Ovary (tissue), 9 donors: ENCODE results near the gene ASAP2. TPM values are rescaled to one million over a fixed set of nuclear protein-coding genes. Genes with fewer than 3 reads are reported as not detected.

Source experiments
- DNase-seq, 5 donors: peaks; one replicate each; pipeline ENCODE4 v3.0.0-alpha.2; 2019 to 2020
- H3K27ac ChIP-seq, 2 donors: fragments of 200-600 bp; one replicate each; pipeline versions ENCODE4 v1.5.1 to v1.8.0; 2019 to 2022
- H3K27me3 ChIP-seq: fragments of 200-600 bp; one replicate; pipeline ENCODE4 v1.8.0; 2022
- H3K36me3 ChIP-seq: fragments of 200-600 bp; sonication (generic); one replicate; pipeline ENCODE4 v1.5.1; 2019
- H3K4me1 ChIP-seq: one replicate; pipeline ENCODE4 v1.8.1; 2013; ENCODE audit warnings: mild to moderate bottlenecking, moderate library complexity; ENCODE audit not compliant: insufficient read depth
- H3K4me3 ChIP-seq: fragments of 200-600 bp; sonication (generic); one replicate; pipeline ENCODE4 v1.5.1; 2017
- H3K9me3 ChIP-seq, 2 donors: fragments of 200-600 bp in 1 of 2; sonication (generic) in 1 of 2; one replicate each; pipeline versions ENCODE4 v1.5.1 to v1.8.1; 2013 to 2019; ENCODE audit warnings: mild to moderate bottlenecking in 1 of 2, moderate library complexity in 1 of 2
- EP300 ChIP-seq: sonication (generic); formaldehyde crosslinking; IDR thresholded peaks from one replicate; pipeline ENCODE4 v1.6.1; 2017; ENCODE audit warnings: antibody characterized with exemption
- POLR2A ChIP-seq: fragments of 450-650 bp; IDR thresholded peaks from one replicate; pipeline ENCODE4 v1.6.1; 2017; ENCODE audit warnings: antibody characterized with exemption, mild to moderate bottlenecking, moderate library complexity
- WGBS, 3 donors: extraction: QIAGEN DNeasy Blood & Tissue Kit in 1 of 3; methylation state at CpG; one replicate each; pipeline versions ENCODE4 v1.1.5 to v1.1.7; 2013 to 2017; 5-methylcytosine and 5-hydroxymethylcytosine counted together
- intact Hi-C, 4 donors: fragments of 100-400 bp; cut with DNase I; formaldehyde crosslinking; loops; one replicate each; pipeline versions ENCODE4 v1.11.0 to v1.15.1; 2022 to 2023
- polyA plus RNA-seq, 2 donors: library from polyadenylated mRNA; stranded (reverse); fragments of 200-250 nt in 1 of 2; fragments of 350-450 nt in 1 of 2; fragmentation: Illumina TruSeq in 1 of 2; extraction: RNeasy Lipid Tissue Mini Kit (QIAGEN cat#74804) in 1 of 2; gene quantifications; one replicate each; pipeline ENCODE4 v1.2.3, GENCODE V29; 2013 to 2014
- total RNA-seq, 7 donors: library from RNA; depleted of rRNA in 2 of 7; stranded (reverse); fragments of >200 nt in 2 of 7; fragmentation: NEBNext Ultra II Directional in 3 of 7; extraction: Animal tissue kit (Norgen Biotek cat#: 25700) in 3 of 7; gene quantifications; one replicate each; pipeline versions ENCODE4 v1.1.0 to v1.2.4, GENCODE V29; 2016 to 2023
- TF ChIP-seq, protein P1 (sequence below), 3 donors: fragments of 450-650 bp in 2 of 3; fragments of 200-600 bp in 1 of 3; IDR thresholded peaks; one replicate each; pipeline versions ENCODE4 v1.5.1 to v1.8.0; 2016 to 2022; ENCODE audit warnings: antibody characterized with exemption in 3 of 3, mild to moderate bottlenecking in 1 of 3
- donor health status: DM: no; HTN: no; CAD: no; lungs with moderate emphysema.
- donor health status: DM: no; HTN: no; CAD: no.
- donor health status: Bipolar disorder and iron deficiency.
- donor health status: DM: yes; HTN: yes; CAD: no.
- donor health status: DM: no; HTN: no; CAD: no.
- donor health status: DM: yes; HTN: yes; CAD: no.

ASAP2 gene
- total and polyA plus RNA-seq, 9 donors, result 10.3 to 22.7 (median 15.5) TPM

DNA sequence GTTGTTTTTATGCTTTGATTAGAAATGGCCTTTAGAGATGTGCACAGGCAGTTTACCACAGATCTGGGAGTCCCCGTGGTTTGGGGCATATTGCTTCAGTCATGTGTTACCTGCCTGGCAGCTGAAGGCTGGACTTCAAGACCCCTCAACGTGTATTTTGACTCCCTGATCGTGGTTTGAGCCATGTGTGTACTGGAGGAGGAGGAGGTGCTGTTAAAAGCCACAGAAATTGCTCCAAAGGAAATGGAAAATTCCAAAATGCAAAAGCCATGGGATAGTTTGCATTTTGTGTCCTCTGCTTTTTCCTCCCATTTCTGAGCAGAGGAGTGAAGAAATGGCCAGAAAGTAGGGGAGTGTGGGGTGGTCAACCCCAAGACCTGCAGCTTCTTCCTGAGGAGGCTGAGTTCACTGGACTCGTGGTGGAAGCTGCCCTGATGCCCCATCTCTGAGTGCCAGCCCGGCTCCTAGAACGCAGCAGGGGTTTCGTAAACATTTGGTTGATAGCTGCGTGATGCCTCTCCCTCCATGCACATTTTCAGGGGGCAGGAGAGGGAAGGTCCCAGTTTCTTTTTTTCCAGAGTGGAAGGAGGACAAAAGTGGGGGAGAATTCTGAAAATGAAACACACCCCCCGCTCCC lies 171.0 kb downstream of the ASAP2 start:
- Histone ChIP-seq H3K4me3 (no peak overlapping the region), H3K4me1 (no peaks in the 10 kb centered on the region), H3K9me3 (no peaks in the 10 kb centered on the region), H3K27ac (no peak overlapping the region), H3K27me3 (no peaks in the 10 kb centered on the region), H3K36me3 (no peaks in the 10 kb centered on the region)
- TF ChIP-seq EP300 (no peak), POLR2A (no peak)
- TF ChIP-seq, protein P1, sequence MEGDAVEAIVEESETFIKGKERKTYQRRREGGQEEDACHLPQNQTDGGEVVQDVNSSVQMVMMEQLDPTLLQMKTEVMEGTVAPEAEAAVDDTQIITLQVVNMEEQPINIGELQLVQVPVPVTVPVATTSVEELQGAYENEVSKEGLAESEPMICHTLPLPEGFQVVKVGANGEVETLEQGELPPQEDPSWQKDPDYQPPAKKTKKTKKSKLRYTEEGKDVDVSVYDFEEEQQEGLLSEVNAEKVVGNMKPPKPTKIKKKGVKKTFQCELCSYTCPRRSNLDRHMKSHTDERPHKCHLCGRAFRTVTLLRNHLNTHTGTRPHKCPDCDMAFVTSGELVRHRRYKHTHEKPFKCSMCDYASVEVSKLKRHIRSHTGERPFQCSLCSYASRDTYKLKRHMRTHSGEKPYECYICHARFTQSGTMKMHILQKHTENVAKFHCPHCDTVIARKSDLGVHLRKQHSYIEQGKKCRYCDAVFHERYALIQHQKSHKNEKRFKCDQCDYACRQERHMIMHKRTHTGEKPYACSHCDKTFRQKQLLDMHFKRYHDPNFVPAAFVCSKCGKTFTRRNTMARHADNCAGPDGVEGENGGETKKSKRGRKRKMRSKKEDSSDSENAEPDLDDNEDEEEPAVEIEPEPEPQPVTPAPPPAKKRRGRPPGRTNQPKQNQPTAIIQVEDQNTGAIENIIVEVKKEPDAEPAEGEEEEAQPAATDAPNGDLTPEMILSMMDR (IDR thresholded peaks at IDR 0.05), result no peak
- intact Hi-C loops, result loop anchor here in 1 of 4 donors (10.0 kb wide), 1 partner anchor 233 kb away; no protein-coding TSS in a partner anchor
- no peak for DNase-seq
- 56 to 61% (median 60%) methylated on average over 9 of the region's 9 CpGs for WGBS, 3 donors

DNA sequence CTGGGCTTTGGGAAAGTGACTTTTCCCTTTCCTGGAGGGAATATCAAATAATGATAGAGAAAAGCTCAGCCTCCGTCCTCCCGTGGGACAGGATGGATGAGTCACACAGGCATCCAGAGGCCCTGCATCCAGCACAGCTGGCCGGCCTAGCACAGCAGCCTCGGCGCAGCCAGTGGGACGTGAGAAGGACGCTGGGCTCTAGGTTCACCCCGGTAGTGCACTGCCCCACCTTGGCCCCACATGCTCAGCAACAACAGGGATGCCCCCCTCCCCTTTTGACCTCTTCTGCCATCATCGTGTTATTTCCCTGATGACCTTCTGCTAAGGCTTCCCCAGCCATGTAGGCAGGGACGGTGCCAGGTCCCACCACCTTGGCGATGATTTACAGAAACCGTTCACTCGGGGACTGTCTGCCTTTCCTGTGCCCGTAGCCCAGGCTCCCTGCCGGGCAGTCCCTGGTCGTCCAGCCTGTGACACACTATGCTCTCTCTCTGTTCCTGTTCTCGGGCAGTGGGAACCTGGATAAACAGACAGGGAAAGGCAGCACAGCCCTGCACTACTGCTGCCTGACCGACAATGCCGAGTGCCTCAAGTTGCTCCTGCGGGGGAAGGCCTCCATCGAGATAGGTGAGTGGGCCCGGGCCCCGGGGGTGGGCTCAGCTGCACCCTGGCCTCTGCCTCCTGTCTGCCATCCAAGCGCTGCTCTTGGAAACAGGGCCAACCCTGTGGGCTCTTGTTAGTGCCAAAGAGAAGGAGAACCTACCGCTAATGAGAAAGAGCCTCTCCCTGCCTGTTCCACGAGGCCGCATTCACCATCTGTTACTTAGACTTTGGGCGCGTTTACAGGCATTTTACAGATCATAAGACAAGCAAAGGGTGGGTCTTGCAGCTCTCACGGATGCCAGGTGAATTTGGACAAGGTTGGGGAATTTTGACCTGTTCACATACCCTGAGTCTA lies 172.1 kb downstream of the ASAP2 start:
- intact Hi-C loops, result loop anchor here in 1 of 4 donors (10.0 kb wide), 1 partner anchor 234 kb away; no protein-coding TSS in a partner anchor
- WGBS, 3 donors, result 69 to 74% (median 71%) methylated on average over 30 of the region's 30 CpGs
- peak in 4 of 5 donors; percentile 50 to 69 (median 63) for DNase-seq

DNA sequence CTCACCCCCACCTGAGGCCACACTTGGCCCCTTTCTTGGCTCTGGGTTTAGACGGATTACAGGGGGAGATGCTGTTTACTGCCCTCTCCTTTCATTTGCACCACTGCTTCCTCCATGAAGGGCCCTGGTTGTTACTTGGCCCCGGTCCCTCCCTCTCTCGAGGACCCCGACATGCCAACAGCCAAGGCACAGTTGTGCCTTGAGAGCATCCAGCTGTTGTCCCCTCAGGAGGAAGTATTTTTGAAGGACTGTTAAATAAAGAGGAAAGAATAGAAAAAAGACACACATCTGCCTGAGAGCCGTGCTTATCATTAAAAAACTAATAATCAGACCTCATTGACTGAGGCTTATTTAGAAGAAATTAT lies 172.8 kb downstream of the ASAP2 start:
- no peak for DNase-seq
- intact Hi-C loops, result loop anchor here in 1 of 4 donors (10.0 kb wide), 1 partner anchor 235 kb away; no protein-coding TSS in a partner anchor
- no peak for TF ChIP-seq POLR2A
- TF ChIP-seq, protein P1 (IDR thresholded peaks at IDR 0.05), result no peak
- TF ChIP-seq EP300, result no peak
- Histone ChIP-seq H3K27me3 (no peaks in the 10 kb centered on the region), H3K9me3 (no peaks in the 10 kb centered on the region), H3K4me3 (no peak overlapping the region), H3K27ac (no peak overlapping the region), H3K4me1 (no peaks in the 10 kb centered on the region), H3K36me3 (no peaks in the 10 kb centered on the region)
- WGBS, 3 donors, result 86 to 93% (median 92%) methylated on average over 5 of the region's 5 CpGs

More for the DNA sequence above, 172.1 kb downstream of the ASAP2 start:
- TF ChIP-seq, protein P1 (IDR thresholded peaks at IDR 0.05), result no peak
- no peak for TF ChIP-seq POLR2A
- TF ChIP-seq EP300, result no peak
- Histone ChIP-seq H3K27ac (no peak overlapping the region), H3K4me1 (no peaks in the 10 kb centered on the region), H3K36me3 (no peaks in the 10 kb centered on the region), H3K4me3 (no peak overlapping the region), H3K9me3 (no peaks in the 10 kb centered on the region), H3K27me3 (no peaks in the 10 kb centered on the region)

DNA sequence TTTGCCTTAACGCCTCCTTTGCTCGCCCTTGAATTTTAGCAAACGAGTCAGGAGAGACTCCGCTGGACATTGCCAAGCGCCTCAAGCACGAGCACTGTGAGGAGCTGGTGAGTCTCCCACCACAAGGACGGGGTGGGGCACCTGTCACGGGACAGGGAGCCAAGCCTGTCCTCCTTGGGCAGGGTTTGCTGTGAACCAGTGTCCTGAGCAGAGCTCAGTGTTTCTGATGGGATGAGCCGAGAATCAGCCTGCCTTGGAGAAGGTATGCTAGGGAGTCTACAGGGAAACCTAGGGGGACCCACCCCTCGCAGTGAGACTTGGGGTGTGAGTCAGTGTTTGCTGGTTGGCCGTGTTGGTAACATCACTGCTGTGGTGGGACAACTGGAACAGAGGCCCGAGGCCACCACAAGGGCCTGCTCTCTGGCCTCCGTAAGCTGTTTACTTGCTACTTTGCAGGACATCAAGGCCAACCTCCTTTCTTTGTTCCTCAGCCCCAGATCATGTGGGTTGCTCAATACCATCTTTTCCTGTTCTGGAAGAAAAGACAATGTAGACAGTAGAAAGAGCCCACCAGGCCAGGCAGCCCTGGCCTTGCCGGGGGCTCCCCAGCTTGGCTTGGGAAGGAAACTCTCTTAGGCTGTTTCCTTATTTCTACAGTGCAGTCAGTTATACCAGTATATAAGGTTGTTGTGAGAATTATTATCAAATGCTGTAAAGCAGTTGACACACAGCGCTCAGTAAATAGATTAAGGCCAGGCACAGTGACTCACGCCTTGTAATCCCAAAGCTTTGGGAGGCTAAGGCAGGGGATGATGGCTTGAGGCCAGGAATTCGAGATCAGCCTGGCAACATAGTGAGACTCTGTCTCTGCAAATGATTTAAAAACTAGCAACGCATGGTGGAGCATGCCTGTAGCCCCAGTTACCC lies 174.4 kb downstream of the ASAP2 start:
- H3K27ac ChIP-seq, result no peak overlapping the region
- no peaks in the 10 kb centered on the region for H3K36me3 ChIP-seq
- DNase-seq, result peak in 1 of 5 donors; percentile 31
- intact Hi-C loops, result no loop called here
- no peaks in the 10 kb centered on the region for H3K27me3 ChIP-seq
- H3K9me3 ChIP-seq, result no peaks in the 10 kb centered on the region
- no peaks in the 10 kb centered on the region for H3K4me1 ChIP-seq
- TF ChIP-seq POLR2A (no peak), EP300 (no peak)
- TF ChIP-seq, protein P1 (IDR thresholded peaks at IDR 0.05), result no peak
- 79 to 85% (median 82%) methylated on average over 18 of the region's 18 CpGs for WGBS, 3 donors
- no peak overlapping the region for H3K4me3 ChIP-seq
